Measurements from ENCODE around the gene IFT122. TPM values are rescaled to one million over a fixed set of nuclear protein-coding genes. Genes with fewer than 3 reads are reported as not detected.

IFT122 gene
- total RNA-seq, 1 donor from 2014 or later = 17.7 TPM

GRCh38 chr3:129449279-129450115 is 9.5 kb downstream of the IFT122 start:
- Histone ChIP-seq H3K79me2 (ENCODE audit: insufficient read depth, low read length) (no peaks in the 10 kb centered on the region), H3K4me2 (ENCODE audit: low read length) (no peak overlapping the region), H2AFZ (ENCODE audit: low read depth, low read length) (no peak overlapping the region), H3K27me3 (ENCODE audit: insufficient read depth, low read length) (no peaks in the 10 kb centered on the region), H3K9me3 (ENCODE audit: insufficient read depth, low read depth, low read length) (no peaks in the 10 kb centered on the region), H4K20me1 (ENCODE audit: insufficient read depth, low read length) (no peaks in the 10 kb centered on the region), H3K36me3 (ENCODE audit: insufficient read depth, low read length) (peaks cover 9% of the 10 kb centered on the region), H3K9ac (ENCODE audit: low read length) (no peak overlapping the region), H3K27ac (ENCODE audit: low read depth, low read length) (no peak overlapping the region), H3K4me1 (ENCODE audit: insufficient read depth, low read length) (no peaks in the 10 kb centered on the region), H3K4me3 (ENCODE audit: insufficient read depth, low read depth, low read length) (no peak overlapping the region)
- Mint-ChIP-seq H3K27ac (ENCODE audit: unreplicated experiment) (no peak overlapping the region), H3K36me3 (ENCODE audit: low read depth, unreplicated experiment) (peaks cover 12% of the 10 kb centered on the region), H3K4me1 (ENCODE audit: low read depth, unreplicated experiment) (peaks cover 2% of the 10 kb centered on the region), H3K4me3 (ENCODE audit: unreplicated experiment) (no peak overlapping the region), H3K9me3 (ENCODE audit: unreplicated experiment) (no peaks in the 10 kb centered on the region), H3K27me3 (ENCODE audit: low read depth, unreplicated experiment) (no peaks in the 10 kb centered on the region)
- TF ChIP-seq EZH2 (IDR thresholded peaks at IDR 0.05; ENCODE audit: insufficient read depth, low read length) (no peak), CTCF (IDR thresholded peaks at IDR 0.05; ENCODE audit: insufficient read depth, low read depth, low read length) (no peak)
- DNase-seq (ENCODE audit: low read depth) (peak; percentile 30), FAIRE-seq (no peak)

- Histone ChIP-seq H4K20me1 (ENCODE audit: insufficient read depth, low read length) (no peaks in the 10 kb centered on the region), H3K79me2 (ENCODE audit: insufficient read depth, low read length) (no peaks in the 10 kb centered on the region), H2AFZ (ENCODE audit: low read depth, low read length) (no peak overlapping the region), H3K4me1 (ENCODE audit: insufficient read depth, low read length) (no peaks in the 10 kb centered on the region), H3K9me3 (ENCODE audit: insufficient read depth, low read depth, low read length) (no peaks in the 10 kb centered on the region), H3K4me2 (ENCODE audit: low read length) (no peak overlapping the region), H3K36me3 (ENCODE audit: insufficient read depth, low read length) (peaks cover 15% of the 10 kb centered on the region), H3K4me3 (ENCODE audit: insufficient read depth, low read depth, low read length) (no peak overlapping the region), H3K9ac (ENCODE audit: low read length) (no peak overlapping the region), H3K27ac (ENCODE audit: low read depth, low read length) (no peak overlapping the region), H3K27me3 (ENCODE audit: insufficient read depth, low read length) (no peaks in the 10 kb centered on the region)
- no peak overlapping the region for H3K27ac Mint-ChIP-seq (ENCODE audit: unreplicated experiment)
- FAIRE-seq = no peak
- no peaks in the 10 kb centered on the region for H3K27me3 Mint-ChIP-seq (ENCODE audit: low read depth, unreplicated experiment)
- no peak overlapping the region for H3K4me3 Mint-ChIP-seq (ENCODE audit: unreplicated experiment)
- no peaks in the 10 kb centered on the region for H3K4me1 Mint-ChIP-seq (ENCODE audit: low read depth, unreplicated experiment)
- H3K9me3 Mint-ChIP-seq (ENCODE audit: unreplicated experiment) = no peaks in the 10 kb centered on the region
- peaks cover 22% of the 10 kb centered on the region for H3K36me3 Mint-ChIP-seq (ENCODE audit: low read depth, unreplicated experiment)
- TF ChIP-seq CTCF (IDR thresholded peaks at IDR 0.05; ENCODE audit: insufficient read depth, low read depth, low read length) = no peak
- no peak for TF ChIP-seq EZH2 (IDR thresholded peaks at IDR 0.05; ENCODE audit: insufficient read depth, low read length)
- peak; percentile 57 for DNase-seq (ENCODE audit: low read depth)
Observed at GRCh38 chr3:129453732-129454131, 13.7 kb downstream of the IFT122 start.

- H3K4me3 ChIP-seq (ENCODE audit: insufficient read depth, low read depth, low read length) = no peak overlapping the region
- no peaks in the 10 kb centered on the region for H3K79me2 ChIP-seq (ENCODE audit: insufficient read depth, low read length)
- H3K27me3 ChIP-seq (ENCODE audit: insufficient read depth, low read length) = no peaks in the 10 kb centered on the region
- Mint-ChIP-seq H3K4me1 (ENCODE audit: low read depth, unreplicated experiment) (peaks cover 14% of the 10 kb centered on the region), H3K36me3 (ENCODE audit: low read depth, unreplicated experiment) (peaks cover 14% of the 10 kb centered on the region), H3K27me3 (ENCODE audit: low read depth, unreplicated experiment) (no peaks in the 10 kb centered on the region), H3K9me3 (ENCODE audit: unreplicated experiment) (no peaks in the 10 kb centered on the region), H3K27ac (ENCODE audit: unreplicated experiment) (no peak overlapping the region), H3K4me3 (ENCODE audit: unreplicated experiment) (no peak overlapping the region)
- DNase-seq (ENCODE audit: low read depth) (no peak), FAIRE-seq (no peak)
- peaks cover 3% of the 10 kb centered on the region for H3K4me1 ChIP-seq (ENCODE audit: insufficient read depth, low read length)
- no peaks in the 10 kb centered on the region for H4K20me1 ChIP-seq (ENCODE audit: insufficient read depth, low read length)
- no peak overlapping the region for H3K4me2 ChIP-seq (ENCODE audit: low read length)
- no peak overlapping the region for H3K9ac ChIP-seq (ENCODE audit: low read length)
- H3K27ac ChIP-seq (ENCODE audit: low read depth, low read length) = no peak overlapping the region
- H2AFZ ChIP-seq (ENCODE audit: low read depth, low read length) = no peak overlapping the region
- no peak for TF ChIP-seq EZH2 (IDR thresholded peaks at IDR 0.05; ENCODE audit: insufficient read depth, low read length)
- TF ChIP-seq CTCF (IDR thresholded peaks at IDR 0.05; ENCODE audit: insufficient read depth, low read depth, low read length) = no peak
- no peaks in the 10 kb centered on the region for H3K9me3 ChIP-seq (ENCODE audit: insufficient read depth, low read depth, low read length)
- peaks cover 9% of the 10 kb centered on the region for H3K36me3 ChIP-seq (ENCODE audit: insufficient read depth, low read length)
Observed at GRCh38 chr3:129460155-129460554, 20.1 kb downstream of the IFT122 start.
